Stimulated activated CD8-positive, alpha-beta memory T cell treated with anti-CD3 and anti-CD28 coated beads, Interleukin-4, amount 100 ng/mL, for 24 hours (primary cell): ENCODE data around the gene STXBP1.
A peak's percentile ranks its signal among the peaks of the same experiment; 100 is the strongest.
"Not testable (repeated sequence)": the region's sequence is repeated elsewhere in the genome, so short reads cannot be mapped to it uniquely, and the experiment has no call there.

ENCODE experiments used
- DNase-seq: peaks from one replicate; pipeline ENCODE4 v3.0.0-alpha.2; 2020; ENCODE audit warnings: low read depth

Gene STXBP1

DNA sequence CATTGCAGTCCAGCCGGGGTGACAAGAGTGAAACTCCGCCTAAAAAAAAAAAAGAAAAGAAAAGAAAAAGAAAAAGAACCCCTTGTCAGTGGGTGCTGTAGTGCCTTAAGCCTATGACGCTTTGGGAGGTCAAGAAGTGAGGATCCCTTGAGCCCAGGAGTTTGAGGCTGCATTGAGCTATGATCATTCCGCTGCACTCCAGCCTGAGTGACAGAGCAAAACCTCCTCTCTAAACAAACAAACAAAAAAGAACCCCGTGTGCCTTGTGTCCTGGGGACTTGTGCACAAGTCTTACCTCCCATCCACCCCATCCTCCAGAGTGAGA is 33.5 kb upstream of the STXBP1 start:
- DNase-seq = no peak

DNA sequence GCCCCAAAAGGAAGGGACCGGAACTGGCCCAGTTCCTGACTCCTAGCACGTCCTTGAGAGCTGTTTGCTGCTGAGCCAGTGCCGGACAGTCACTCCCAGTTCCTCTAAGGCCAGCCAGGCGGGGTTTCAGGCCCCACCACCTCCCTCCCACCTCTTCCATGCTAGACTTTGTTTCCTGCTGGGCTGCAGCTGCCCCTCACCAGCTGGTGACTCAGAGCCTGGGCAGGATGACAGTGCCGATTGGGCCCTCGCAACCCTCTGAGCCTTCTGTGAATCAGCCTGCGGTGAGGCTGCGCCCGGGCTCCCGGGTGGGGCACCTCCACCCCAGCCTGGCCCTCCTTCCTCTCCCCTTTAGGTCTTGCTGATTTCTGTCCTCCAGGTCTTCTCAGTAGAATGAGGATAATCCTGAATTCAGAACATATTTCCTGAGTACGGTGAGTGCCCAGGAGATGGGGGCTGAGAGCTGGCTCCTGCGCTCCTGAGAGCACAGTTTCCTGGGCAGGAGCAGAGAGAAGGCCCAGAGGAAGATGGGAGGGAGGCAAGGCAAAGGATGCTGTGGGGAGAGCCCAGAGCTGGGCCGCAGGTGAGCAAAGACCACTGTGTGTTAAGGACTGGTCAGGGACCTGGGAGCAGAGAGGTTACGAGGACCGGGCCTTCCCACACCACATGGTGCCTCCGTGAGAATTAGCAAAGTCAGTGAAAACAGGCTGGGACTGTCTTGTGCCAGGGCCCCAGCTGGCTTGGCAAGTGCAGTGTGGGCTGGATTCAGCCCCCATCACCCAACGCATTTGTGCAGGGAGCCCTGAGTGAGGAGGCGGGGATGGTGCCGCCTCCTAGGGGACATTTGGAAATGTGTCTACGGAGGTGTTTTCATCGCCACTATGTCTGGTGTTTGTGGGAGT is 32.9 kb upstream of the STXBP1 start:
- DNase-seq = peak; percentile 74

DNA sequence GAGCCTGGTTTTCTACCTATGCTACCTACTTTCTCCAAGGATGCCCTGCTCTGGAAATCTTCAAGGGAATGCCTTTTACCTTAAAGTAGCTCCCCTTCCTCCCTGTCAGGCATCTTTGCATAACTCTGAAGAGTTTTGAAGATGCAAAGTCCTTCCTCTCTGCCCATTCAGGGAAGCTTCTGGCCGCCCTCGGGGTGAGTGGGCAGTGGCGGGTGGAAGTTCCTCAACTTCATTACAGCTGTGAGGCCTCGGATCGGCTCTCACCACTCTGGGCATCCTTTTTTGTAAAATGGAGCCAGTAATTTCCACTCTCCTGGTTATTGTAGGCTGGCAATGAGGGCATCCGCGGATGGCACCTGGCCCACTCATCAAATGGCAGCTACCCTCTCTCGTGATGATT is 31.7 kb upstream of the STXBP1 start:
- no peak for DNase-seq

DNA sequence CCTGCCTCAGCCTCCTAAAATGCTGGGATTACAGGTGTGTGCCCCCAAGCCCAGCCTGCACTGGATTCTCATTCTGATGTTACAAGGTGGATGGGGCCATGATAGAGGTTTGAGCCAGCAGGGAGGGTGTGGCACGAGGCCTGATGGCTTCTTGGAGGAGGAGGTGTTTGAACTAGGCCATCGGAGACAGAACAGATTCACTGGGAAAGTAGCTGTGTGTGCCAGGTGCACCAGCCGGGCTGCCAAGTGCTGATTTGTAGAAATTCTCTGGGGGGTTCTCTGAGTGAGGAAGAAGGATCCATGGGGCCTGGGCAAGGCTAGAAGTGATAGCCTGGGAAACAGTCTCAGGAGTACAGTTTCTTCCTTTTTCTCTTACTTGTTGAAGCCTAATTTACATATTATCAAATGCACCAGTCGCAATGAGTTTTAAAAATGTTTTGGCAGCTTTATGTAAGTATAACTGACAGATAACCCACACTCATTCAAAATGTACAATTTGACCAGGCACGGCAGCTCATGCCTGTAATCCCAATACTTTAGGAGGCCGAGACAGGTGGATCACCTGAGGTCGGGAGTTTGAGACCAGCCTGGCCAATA is 31.1 kb upstream of the STXBP1 start:
- DNase-seq = no peak

DNA sequence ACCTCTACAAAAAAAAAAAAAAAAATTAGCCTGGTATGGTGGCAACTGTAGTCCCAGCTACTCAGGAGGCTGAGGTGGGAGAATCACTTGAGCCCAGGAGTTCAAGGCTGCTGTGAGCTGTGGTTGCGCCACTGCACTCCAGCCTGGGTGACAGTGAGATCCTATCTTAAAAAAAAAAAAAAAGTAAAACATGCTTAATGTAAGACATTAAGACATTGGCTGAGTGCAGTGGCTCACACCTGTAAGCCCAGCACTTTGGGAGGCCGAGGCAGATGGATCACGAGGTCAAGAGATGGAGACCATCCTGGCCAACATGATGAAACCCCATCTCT is 27.6 kb upstream of the STXBP1 start:
- DNase-seq = not testable (repeated sequence)

DNA sequence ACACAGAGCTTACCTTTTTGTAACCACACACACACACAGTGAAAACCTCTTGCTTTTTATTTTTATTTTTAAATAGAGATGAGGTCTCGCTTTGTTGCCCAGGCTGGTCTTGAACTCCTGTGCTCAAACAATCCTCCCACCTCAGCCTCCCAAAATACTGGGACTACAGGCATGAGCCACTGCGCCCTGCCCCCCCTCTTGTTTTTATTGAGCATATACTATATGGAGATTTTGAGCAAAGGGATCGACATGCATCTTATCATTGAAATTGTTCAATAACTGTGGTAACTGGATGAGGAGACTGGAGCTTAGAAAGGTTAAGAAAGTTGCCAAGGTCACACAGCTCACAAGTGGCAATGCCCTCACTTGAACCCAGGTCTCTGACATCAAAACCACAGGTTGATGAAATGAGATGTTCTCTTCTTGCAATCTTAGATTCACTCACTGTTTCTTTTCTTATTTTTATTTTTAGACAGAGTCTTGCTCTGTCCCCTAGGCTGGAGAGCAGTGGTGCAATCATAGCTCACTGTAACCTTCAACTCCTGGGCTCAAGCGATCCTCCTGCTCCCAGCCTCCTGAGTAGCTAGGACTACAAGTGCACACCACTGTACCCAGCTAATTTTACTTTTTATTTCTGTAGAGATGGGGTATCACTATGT is 26.8 kb upstream of the STXBP1 start:
- no peak for DNase-seq

DNA sequence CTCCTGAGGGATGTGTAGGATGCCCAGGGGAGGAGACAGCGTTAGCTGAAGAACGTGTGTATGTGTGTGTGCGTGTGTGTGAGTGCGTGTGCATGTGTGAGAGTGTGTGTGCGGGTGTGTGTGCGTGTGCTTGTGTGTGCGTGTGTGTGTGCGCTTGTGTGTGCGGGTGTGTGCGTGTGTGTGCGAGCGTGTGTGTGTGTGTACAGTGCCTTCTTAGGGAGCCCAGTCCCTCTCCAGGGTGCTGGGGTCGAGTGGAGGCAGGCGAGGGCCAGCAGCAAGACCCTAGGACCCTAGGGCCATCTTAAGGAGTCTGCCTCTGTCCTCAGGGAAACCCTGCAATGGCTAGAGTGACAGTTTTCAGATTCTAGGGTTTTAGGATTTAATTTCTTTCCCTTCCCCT is 26.0 kb upstream of the STXBP1 start:
- DNase-seq = no peak

DNA sequence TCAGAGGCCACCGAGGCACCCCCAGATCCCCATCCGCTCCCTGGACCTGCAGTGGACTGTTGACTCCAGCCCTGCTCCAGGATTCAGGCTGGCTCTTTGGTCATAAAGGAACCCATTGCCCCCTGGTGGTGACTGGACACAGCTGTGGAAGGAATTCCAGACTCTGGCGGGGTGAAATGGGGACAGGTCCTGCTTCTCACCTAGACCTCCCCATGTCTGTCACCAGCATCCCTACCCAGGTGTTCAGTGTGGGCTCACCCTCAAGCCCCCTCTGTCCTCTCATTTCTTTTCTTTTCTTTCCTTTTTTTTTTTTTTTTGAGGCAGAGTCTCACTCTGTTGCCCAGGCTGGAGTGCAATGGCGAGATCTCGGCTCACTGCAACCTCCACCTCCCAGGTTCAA is 25.5 kb upstream of the STXBP1 start:
- DNase-seq = no peak

DNA sequence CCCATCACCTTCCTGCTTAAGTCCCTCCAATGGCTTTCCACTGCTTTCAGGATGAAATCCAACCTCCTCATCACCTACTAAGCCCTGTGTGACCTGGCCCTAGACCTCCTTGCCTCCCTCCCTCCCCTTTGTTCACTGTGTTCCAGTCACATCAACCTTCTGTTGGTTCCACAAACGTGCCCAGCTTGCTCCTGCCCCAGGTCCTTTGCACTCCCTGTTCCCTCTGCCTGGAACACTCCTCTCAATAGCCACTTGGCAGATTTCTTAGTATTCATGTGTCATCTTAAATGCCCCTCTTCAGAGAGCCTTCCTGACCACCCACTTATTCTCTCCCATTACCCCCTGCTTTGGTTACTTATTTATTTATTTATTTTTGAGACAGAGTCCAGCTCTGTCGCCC is 24.1 kb upstream of the STXBP1 start:
- DNase-seq = no peak

DNA sequence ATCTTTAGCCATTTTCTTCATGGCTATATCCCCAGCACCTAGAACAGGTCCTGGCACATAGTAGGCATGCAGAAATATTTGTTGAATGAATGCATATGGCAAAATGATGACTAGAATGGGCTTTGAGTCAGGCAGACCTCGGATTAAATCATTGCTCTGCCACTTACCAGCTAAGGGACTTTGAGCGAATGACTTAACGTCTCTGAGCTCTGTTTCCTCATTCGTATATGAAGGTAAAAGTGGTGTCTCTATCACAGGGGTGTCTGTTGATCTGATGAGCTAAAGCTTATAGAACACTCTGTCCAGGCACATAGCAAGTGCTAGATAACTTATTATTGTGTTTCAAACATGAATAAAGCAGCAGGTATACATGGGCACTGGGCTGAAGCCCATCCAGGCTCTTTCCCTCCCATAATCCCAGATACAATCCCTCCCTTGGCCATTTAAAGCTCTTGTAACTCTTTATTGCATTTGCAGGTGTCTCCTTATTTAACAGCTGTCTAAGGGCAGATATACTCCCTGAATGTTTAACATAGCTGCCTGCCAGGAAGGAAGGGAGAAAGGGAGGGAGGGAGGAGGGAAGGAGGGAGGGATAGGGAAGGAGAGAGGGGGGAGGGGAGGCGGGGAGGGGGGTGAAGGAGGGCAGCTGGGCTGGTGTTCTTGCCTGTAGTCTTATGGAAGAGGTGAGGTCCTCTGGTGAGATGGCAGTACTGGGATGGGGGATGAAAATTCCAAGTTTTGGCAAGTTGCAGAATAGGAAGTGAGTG is 23.2 kb upstream of the STXBP1 start:
- no peak for DNase-seq

DNA sequence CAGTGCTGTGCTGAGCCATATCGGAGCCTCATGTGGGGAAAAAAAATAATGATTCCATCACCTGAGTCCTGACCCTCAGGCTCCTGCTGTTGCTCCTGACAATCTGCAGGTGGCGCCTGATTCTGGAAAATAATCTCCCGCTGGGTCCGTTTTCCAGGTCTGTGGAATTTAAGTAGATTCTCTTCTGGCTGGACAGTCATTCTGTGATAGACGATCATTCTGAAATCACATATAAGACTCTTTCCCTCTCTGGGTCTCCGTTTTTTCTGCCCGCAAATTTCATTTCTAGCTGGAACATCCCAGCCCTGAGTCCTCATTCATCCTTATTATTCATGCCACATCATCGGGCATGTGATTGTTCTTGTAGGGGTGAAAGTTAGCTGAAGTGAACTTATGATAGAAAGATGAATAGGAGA is 22.1 kb upstream of the STXBP1 start:
- no peak for DNase-seq

DNA sequence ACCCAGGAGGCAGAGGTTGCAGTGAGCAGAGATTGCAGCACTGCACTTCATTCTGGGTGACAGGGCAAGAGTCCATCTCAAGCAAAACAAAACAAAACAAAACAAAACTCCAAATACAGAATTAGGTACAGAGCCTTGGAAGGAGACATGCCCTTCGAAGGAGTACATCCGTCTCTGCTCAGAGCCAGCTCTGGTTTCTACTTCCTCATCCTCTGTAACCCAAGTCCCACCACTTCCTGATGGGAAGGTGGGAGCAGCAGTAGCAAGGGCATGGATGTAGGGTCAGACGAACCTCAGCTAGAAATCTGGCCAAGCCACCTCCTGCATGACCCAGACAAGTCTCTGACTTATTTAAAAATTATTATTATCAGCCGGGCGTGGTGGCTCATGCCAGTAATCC is 16.5 kb upstream of the STXBP1 start:
- DNase-seq = no peak

DNA sequence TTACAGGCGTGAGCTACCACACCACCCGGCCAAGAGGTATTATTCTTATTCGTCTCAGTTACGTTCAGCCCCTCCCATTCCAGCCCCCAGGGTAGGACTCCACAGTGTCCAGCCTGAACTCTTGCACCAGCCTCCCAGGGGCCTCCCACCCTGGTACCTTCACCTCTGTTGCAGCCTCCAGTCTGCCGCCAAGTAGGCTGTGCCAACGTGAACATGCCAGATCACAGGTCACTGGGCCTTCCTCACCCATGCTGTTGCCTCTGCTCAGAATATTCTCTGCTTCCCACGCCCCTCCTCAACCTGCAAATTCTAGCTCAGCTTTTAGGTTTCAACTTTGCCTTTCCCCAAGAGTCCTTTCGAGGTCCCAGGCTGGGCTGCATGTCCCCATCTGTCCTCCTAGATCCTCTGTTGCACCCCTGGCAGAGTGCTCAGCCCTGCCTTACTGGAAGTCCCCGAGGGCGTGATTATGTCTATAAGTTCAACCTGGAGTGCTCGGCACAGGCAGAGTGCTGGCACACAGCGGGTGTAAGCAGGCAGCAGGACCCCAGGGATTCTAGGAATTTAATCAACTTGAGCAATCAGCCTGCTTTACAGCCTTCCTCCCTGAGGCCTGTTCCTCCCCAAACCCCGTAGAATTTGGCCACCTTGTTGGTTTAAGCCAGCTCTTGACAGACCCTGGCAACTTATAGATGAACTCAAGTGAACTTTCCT is 13.1 kb upstream of the STXBP1 start:
- DNase-seq = no peak

DNA sequence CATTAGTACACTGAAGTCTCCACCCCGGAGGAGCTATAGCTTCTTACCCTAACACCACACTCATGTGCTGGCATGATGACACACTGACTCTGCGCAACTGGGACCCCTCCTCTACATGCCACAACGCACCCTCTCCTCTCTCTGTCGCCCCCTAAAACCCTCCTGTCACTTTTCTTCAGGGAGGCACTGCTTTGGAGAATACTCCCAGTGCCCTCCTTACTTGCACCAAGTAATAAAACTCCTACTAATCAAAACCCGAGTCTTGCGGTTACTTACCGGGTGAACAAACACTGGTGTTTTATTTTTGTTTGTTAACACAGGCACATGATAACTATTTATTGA is 12.6 kb upstream of the STXBP1 start:
- no peak for DNase-seq

DNA sequence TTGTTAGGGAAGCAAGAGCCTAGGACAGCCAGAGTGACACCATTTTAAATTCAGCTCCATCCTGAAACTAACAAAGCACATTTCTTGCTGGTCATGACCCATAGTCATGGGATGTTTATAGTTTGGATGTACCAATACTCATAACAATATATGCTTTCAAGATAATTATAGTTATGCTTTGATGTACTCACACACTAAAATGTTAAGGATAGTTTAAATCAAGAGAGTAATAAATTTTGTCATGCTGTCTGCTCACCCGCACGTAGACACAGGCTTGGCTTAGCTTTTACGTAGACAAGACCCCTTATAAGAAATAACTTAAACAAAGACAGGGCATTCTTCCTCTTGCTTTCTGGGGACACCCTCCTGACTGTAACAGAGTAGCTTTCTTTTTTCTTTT is 8.9 kb upstream of the STXBP1 start:
- no peak for DNase-seq

DNA sequence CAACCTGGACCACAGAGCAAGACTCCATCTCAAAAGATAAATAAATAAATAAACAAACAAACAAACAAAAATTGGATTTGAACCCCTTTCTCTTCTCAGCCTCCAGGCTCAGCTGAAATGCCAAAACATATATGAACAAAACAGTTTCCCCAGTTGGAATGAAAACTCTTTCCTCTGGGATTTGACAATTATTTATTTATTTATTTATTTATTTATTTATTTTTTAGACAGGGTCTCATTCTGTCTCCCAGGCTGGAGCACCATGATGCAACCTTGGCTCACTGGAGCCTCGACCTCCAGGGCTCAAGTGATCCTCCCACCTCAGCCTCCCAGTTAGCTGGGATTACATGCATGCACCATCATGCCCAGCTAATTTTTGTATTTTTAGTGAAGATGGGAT is 6.0 kb upstream of the STXBP1 start:
- no peak for DNase-seq

DNA sequence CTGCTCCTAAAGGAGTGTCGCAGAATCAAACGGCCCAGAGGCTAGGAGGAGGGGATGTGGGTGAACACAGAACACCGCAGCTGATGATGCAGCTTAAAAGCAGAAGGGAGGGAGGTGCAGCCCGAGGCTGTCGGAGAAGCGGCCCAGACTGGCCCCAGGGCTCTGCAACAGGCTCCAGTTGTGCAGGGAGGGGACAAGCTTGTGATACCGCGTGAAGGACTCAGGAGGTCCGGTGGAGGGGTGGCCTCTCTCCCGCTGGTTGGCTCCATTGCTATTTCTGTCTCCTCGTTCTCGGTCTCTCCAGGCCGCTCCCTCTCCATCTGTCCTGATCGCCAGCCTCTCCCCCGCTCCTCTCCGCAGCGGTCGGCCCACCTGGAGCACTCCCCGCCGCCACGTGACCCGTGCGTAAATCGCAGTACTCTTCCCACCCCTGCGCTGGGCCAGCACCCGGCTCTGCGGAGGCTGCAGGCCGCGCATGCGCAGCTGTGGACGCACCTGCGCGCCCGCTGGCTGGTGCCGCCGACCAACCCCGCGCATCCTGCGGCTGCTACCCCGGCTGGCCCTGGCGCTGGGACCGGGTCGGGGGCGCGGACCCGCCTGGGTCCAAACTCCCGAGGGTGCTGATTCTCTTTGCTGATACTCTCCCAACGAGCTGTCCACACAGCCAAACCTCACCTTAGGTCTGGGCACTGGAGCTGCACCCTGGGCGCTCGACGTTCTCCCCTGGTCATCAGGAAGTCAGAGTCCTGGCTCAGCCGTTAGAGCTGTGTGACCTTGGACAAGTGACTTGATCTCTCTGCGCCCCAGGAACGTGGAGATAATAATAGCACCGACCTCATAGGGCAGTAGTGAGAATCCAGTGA is 3.7 kb upstream of the STXBP1 start:
- DNase-seq = peak; percentile 65

DNA sequence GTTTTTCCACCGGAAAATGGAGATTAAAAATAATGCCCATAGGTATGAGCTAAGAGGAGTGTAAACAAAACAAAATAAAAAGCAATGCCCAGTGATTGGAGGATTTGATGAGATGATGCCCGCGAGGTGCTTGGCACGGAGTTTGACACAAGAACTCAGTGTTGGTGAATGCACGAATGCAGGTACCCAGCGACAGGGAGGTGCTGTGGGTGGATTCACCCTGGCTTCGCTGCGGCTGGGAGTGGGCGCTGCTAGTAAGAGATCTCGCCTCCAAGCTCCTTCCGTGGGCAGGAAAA is 526 bp upstream of the STXBP1 start:
- DNase-seq = no peak

DNA sequence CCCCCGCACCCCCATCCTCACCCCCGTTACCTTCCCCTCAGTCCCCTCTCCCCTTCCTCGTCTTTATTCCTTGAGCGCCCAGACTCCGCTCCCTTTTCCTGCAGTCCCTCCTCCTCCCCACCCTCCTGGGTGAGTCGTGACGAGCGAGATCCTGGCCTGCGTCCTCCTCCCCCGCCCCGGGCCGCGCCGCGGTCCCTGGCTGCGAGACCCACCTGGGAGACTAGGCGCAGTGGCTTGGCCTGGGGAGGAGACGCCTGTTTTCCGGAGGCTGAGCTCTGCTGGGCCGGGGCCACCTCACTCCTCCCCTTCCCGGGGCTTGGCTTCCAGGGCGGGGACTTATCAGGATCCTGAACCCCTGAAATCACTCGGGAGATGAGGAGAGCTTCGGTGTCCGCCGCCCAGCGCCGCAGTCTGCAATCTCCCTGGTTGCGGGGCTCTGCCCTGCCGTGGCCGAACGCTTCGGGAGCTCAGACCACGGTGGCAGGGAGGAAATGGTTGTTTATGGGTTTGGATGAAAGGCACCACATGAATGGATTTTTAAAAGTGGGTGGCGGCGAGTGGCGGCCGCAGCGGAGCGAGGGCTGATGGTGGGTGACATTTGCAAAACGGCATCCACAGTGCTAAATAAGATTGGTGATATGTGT is 984 bp downstream of the STXBP1 start:
- DNase-seq = peak; percentile 10

DNA sequence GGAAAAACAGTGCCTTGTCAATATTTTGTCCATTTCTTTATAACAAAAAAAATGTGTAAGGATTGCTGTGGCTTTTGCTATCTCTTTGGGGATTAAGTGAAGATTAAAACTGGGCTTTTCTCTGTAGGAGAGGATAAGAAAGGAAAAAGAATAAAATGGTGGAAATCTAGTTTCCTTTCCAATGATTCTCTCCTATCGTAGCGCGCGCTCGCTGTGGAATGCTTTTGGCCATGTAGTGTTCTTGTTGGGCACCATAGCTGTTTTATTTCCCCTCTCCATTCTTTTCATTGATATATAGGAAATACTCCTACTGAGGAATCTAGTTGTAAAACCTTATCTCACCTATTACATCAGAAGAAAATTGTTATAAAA is 1.5 kb downstream of the STXBP1 start:
- no peak for DNase-seq

DNA sequence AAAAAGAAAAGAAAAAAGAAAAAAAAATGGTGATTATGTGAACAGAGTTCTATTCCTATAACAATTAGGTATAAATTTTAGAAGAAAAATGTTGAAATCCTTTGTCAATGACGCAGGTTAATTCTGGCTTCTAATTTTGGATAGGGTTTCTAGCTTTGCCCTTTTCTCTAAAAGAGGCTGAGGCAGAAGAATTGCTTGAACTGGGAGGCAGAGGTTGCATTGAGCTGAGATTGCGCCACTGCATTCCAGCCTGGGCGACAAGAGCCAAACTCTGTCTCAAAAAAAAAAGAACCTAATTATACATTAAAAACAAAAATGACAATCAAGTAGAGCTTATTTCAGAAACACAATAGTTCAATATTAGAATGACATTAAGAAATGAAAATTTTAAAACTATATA is 2.9 kb downstream of the STXBP1 start:
- DNase-seq = no peak
